ENCODE data around the gene FNDC3B. TPM values are rescaled to one million over a fixed set of nuclear protein-coding genes. Genes with fewer than 3 reads are reported as not detected.
A peak's percentile ranks its signal among the peaks of the same experiment; 100 is the strongest.

FNDC3B gene
- total and polyA plus RNA-seq, 2 donors from 2014 or later = 11.8 to 185 TPM

DNA sequence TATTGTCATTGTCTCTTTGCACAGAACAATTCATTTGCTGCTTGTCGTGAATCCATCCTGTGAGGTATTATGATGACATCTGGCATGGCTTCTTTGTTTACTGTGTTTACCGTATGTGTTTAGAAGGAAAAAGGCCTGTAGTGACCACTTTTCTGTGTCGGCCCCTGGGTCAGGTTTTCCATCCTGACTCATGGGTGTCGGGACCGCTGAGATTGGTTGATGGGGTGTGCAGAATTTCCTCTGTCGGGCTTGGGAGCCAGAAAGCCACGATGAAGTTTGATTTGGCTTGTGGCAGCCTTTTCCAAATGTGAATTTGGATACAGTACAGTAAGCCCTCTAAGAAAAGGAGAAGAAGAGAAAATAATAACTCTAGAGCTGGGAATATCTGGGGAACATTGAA, 113.5 kb downstream of the FNDC3B start:
- DNase-seq = no peak
- H3K27ac ChIP-seq (ENCODE audit: low read depth in 2 of 2, low read length in 2 of 2) = peak overlapping the region; percentile 81 to 91
- TF ChIP-seq, protein P1, sequence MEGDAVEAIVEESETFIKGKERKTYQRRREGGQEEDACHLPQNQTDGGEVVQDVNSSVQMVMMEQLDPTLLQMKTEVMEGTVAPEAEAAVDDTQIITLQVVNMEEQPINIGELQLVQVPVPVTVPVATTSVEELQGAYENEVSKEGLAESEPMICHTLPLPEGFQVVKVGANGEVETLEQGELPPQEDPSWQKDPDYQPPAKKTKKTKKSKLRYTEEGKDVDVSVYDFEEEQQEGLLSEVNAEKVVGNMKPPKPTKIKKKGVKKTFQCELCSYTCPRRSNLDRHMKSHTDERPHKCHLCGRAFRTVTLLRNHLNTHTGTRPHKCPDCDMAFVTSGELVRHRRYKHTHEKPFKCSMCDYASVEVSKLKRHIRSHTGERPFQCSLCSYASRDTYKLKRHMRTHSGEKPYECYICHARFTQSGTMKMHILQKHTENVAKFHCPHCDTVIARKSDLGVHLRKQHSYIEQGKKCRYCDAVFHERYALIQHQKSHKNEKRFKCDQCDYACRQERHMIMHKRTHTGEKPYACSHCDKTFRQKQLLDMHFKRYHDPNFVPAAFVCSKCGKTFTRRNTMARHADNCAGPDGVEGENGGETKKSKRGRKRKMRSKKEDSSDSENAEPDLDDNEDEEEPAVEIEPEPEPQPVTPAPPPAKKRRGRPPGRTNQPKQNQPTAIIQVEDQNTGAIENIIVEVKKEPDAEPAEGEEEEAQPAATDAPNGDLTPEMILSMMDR (IDR thresholded peaks at IDR 0.05; ENCODE audit: borderline replicate concordance, extremely low read depth, insufficient read depth) = no peak
- peaks cover 3 to 25% (median 22%) of the 10 kb centered on the region in 3 donors for H3K4me1 ChIP-seq (ENCODE audit: control insufficient read depth in 2 of 3, insufficient read depth in 2 of 3, low read depth in 1 of 3, low read length in 3 of 3)
- intact Hi-C loops (cut with DNase I) = no loop called here
- no peaks in the 10 kb centered on the region for H3K27me3 ChIP-seq (ENCODE audit: control insufficient read depth, insufficient read depth, low read length)
- H3K4me3 ChIP-seq (ENCODE audit: low read length in 3 of 3) = peak overlapping the region in 1 of 3 donors; percentile 10
- peak overlapping the region in 2 of 3 donors; percentile 37 to 70 for H3K9ac ChIP-seq (ENCODE audit: low read length in 3 of 3)
- H3K9me3 ChIP-seq (ENCODE audit: control insufficient read depth in 2 of 3, insufficient read depth in 1 of 3, low read length in 3 of 3) = no peaks in the 10 kb centered on the region
- no peak for FAIRE-seq
- no peaks in the 10 kb centered on the region for H3K36me3 ChIP-seq (ENCODE audit: control insufficient read depth in 2 of 3, insufficient read depth in 3 of 3, low read length in 3 of 3)

DNA sequence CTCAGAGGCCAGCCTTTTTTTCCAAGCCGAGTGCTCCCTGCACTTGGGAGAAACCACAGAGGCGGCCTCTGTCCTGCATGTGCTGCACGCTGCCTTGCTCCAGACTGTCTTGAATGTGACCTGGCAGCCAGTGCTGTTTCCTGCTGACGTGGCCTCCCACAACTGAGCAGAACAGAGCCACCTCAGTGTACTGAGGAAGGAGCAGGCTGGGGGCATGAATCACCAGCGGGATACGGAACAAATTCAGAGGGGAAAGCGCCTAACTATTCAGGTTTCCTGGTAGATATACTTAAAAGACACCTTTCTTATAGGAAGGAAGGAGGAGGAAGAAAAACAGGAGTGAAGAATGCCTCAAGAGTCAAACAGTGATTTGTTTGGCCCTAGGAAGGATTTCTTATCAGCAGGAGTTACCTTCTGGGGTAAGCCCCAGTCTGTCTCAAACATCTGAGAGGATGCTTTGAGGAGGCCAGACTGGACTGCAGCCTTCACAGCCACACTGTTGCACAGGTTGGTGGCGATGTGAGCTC, 114.0 kb downstream of the FNDC3B start:
- TF ChIP-seq, protein P1 (IDR thresholded peaks at IDR 0.05; ENCODE audit: borderline replicate concordance, extremely low read depth, insufficient read depth) = no peak
- Histone ChIP-seq H3K4me1 (ENCODE audit: control insufficient read depth in 2 of 3, insufficient read depth in 2 of 3, low read depth in 1 of 3, low read length in 3 of 3) (peaks cover 3 to 25% (median 22%) of the 10 kb centered on the region in 3 donors), H3K36me3 (ENCODE audit: control insufficient read depth in 2 of 3, insufficient read depth in 3 of 3, low read length in 3 of 3) (no peaks in the 10 kb centered on the region), H3K27me3 (ENCODE audit: control insufficient read depth, insufficient read depth, low read length) (no peaks in the 10 kb centered on the region), H3K27ac (ENCODE audit: low read depth in 2 of 2, low read length in 2 of 2) (peak overlapping the region; percentile 81 to 91), H3K4me3 (ENCODE audit: low read length in 3 of 3) (peak overlapping the region in 1 of 3 donors; percentile 4), H3K9me3 (ENCODE audit: control insufficient read depth in 2 of 3, insufficient read depth in 1 of 3, low read length in 3 of 3) (no peaks in the 10 kb centered on the region), H3K9ac (ENCODE audit: low read length in 3 of 3) (peak overlapping the region in 2 of 3 donors; percentile 37 to 70)
- DNase-seq (peak; percentile 75 to 96 (median 78)), FAIRE-seq (peak; percentile 50)
- intact Hi-C loops (cut with DNase I) = no loop called here

DNA sequence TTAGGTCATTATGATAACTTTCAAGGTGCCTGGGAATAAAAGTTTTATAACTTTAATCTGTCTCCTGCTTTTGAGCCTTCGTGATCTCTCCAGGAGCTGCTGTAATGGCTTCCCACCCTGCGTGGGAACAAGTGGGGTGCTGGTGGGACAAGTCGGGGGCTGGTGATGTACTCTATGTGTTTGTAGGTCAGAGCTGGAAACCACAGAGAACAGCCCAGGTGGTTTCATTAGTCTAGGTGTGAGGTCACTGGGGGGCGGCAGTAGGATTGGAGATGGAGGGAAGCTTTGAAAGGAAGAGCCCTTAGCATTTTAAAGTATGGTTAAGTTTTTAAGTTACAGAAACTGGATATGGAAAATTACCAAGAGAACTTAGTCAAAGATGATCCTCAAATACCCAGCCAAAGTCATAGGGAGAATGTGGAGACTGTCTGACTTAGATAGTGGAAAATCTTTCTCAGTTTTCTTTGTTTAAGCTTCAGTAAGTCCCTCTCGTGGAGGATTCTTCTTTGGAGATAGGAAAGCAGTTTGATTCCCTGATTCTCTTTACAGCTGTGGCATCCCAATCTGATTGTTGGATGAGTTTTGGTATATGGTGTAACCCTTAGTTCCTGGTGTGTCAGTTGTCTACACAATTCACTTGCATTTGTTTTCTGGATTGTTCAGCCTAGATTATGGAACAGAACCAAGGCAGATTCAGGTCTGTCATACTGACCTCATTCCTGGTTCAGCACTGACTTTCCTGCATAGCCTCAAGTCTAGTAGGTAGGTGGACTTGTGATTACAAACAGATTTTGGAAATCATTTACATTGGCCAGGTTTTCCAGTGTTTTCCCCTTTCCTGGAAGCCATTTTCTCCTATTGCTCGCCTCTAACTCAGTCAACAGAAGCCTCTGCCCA, 115.6 kb downstream of the FNDC3B start:
- no peaks in the 10 kb centered on the region for H3K27me3 ChIP-seq (ENCODE audit: control insufficient read depth, insufficient read depth, low read length)
- no peak overlapping the region for H3K4me3 ChIP-seq (ENCODE audit: low read length in 3 of 3)
- no peaks in the 10 kb centered on the region for H3K36me3 ChIP-seq (ENCODE audit: control insufficient read depth in 2 of 3, insufficient read depth in 3 of 3, low read length in 3 of 3)
- DNase-seq (no peak), FAIRE-seq (no peak)
- TF ChIP-seq, protein P1 (IDR thresholded peaks at IDR 0.05; ENCODE audit: borderline replicate concordance, extremely low read depth, insufficient read depth) = no peak
- intact Hi-C loops (cut with DNase I) = no loop called here
- H3K9me3 ChIP-seq (ENCODE audit: control insufficient read depth in 2 of 3, insufficient read depth in 1 of 3, low read length in 3 of 3) = no peaks in the 10 kb centered on the region
- peak overlapping the region in 1 of 2 donors; percentile 59 for H3K27ac ChIP-seq (ENCODE audit: low read depth in 2 of 2, low read length in 2 of 2)
- H3K4me1 ChIP-seq (ENCODE audit: control insufficient read depth in 2 of 3, insufficient read depth in 2 of 3, low read depth in 1 of 3, low read length in 3 of 3) = peaks cover 3 to 34% (median 22%) of the 10 kb centered on the region in 3 donors
- H3K9ac ChIP-seq (ENCODE audit: low read length in 3 of 3) = no peak overlapping the region
